ENCODE results near the gene DCXR.

- no peak for TF ChIP-seq CTCF (IDR thresholded peaks at IDR 0.05)
- TF ChIP-seq POLR2A (IDR thresholded peaks at IDR 0.05) = no peak
- TF ChIP-seq EP300 (IDR thresholded peaks at IDR 0.05) = no peak
- no peak for TF ChIP-seq POLR2AphosphoS5 (IDR thresholded peaks at IDR 0.05)
These were observed 48.7 kb upstream of the DCXR start for GRCh38 chr17:82085931-82086764.

Measured in upper lobe of left lung (tissue), 4 donors.